Right lobe of liver (tissue), 4 donors: Measurements from ENCODE around the gene PLCL1.

Experiments
- POLR2A ChIP-seq: fragments of 450-650 bp; IDR thresholded peaks from one replicate; pipeline ENCODE4 v1.6.1; 2017; ENCODE audit warnings: antibody characterized with exemption, mild to moderate bottlenecking
- TF ChIP-seq, protein P1 (sequence below), 4 donors: fragments of 200-600 bp in 3 of 4; fragments of 450-650 bp in 1 of 4; IDR thresholded peaks; one replicate each; pipeline versions ENCODE4 v1.5.1 to v1.8.0; 2016 to 2022; ENCODE audit warnings: antibody characterized with exemption in 4 of 4, mild to moderate bottlenecking in 2 of 4
- donor health status: DM: no; HTN: no; CAD: no.
- donor health status: DM: no; HTN: no; CAD: no.
- donor health status: DM: no; HTN: yes; CAD: no.

DNA sequence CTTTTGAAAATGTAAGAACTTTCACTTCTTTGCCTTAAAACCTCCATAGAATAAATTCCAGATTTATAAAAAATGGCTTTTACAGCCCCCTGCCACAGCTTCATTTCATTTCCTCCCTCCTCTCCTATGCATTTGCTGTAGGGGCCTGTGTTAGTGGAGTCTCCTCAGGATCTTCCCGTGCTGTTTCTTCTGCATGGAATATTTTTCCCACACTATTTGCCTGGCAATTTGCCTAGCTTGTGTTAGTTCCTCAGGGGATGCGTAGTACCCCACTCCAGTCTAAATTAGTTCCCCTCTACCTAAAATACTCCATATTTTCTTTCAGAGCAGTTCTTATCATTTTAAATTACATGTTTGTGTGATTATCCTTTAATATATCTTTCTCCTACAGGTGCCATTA lies 262.2 kb downstream of the PLCL1 start:
- TF ChIP-seq, protein P1, sequence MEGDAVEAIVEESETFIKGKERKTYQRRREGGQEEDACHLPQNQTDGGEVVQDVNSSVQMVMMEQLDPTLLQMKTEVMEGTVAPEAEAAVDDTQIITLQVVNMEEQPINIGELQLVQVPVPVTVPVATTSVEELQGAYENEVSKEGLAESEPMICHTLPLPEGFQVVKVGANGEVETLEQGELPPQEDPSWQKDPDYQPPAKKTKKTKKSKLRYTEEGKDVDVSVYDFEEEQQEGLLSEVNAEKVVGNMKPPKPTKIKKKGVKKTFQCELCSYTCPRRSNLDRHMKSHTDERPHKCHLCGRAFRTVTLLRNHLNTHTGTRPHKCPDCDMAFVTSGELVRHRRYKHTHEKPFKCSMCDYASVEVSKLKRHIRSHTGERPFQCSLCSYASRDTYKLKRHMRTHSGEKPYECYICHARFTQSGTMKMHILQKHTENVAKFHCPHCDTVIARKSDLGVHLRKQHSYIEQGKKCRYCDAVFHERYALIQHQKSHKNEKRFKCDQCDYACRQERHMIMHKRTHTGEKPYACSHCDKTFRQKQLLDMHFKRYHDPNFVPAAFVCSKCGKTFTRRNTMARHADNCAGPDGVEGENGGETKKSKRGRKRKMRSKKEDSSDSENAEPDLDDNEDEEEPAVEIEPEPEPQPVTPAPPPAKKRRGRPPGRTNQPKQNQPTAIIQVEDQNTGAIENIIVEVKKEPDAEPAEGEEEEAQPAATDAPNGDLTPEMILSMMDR (IDR thresholded peaks at IDR 0.05), result no peak
- no peak for TF ChIP-seq POLR2A
